Measurements from ENCODE around the gene IRGQ.

GRCh38 chr19:43638995-43639518 is 43.1 kb upstream of the IRGQ start:
- TF ChIP-seq POLR2A (IDR thresholded peaks at IDR 0.05) = no peak
- TF ChIP-seq CTCF (IDR thresholded peaks at IDR 0.05) = no peak

All from esophagus squamous epithelium (tissue), 4 donors.